Common myeloid progenitor, CD34-positive (primary cell): ENCODE results near the gene FOXP1.

Experiments used
- CTCF ChIA-PET: fragments of 350-600 bp; sonication (Branson Sonifier 250); formaldehyde crosslinking; loops from one replicate; lab custom pipeline; 2021; ENCODE audit warnings: antibody characterized with exemption; lab: Charles Lee
- POLR2A ChIA-PET: fragments of 350-600 bp; sonication (Branson Sonifier 250); formaldehyde crosslinking; loops from one replicate; lab custom pipeline; 2021; ENCODE audit warnings: antibody characterized with exemption; lab: Charles Lee
- DNase-seq, 3 donors: peaks; one replicate each; pipeline versions ENCODE4 v3.0.0 to v3.0.0-alpha.2; 2013
- H3K27ac ChIP-seq, 2 experiments: 1 replicate in 1 of 2; 2 replicates in 1 of 2; pipeline ENCODE4 v1.7.0; 2013; ENCODE audit warnings: inconsistent platforms in 2 of 2, low read length in 2 of 2, mild to moderate bottlenecking in 2 of 2, low read depth in 1 of 2, moderate library complexity in 1 of 2; ENCODE audit not compliant: severe bottlenecking in 2 of 2, insufficient read depth in 1 of 2, poor library complexity in 1 of 2
- H3K27me3 ChIP-seq, 5 experiments: replicated peaks in 2 of 5; 1 replicate in 3 of 5; 2 replicates in 2 of 5; pipeline versions ENCODE4 v1.6.1 to v1.7.0; 2013; ENCODE audit warnings: low read length in 4 of 5, mild to moderate bottlenecking in 2 of 5, moderate library complexity in 2 of 5, inconsistent platforms in 1 of 5; ENCODE audit not compliant: insufficient read depth in 5 of 5, control insufficient read depth in 4 of 5
- H3K36me3 ChIP-seq, 4 experiments: 1 replicate in 2 of 4; 2 replicates in 2 of 4; pipeline versions ENCODE4 v1.6.1 to v1.7.0; 2013; ENCODE audit warnings: low read length in 3 of 4, control low read depth in 1 of 4, mild to moderate bottlenecking in 1 of 4; ENCODE audit not compliant: control insufficient read depth in 4 of 4, insufficient read depth in 4 of 4
- H3K4me1 ChIP-seq, 4 experiments: 1 replicate in 3 of 4; 2 replicates in 1 of 4; pipeline versions ENCODE4 v1.6.1 to v1.7.1; 2013; ENCODE audit warnings: low read length in 3 of 4, mild to moderate bottlenecking in 3 of 4, control low read depth in 1 of 4, inconsistent platforms in 1 of 4, moderate library complexity in 1 of 4; ENCODE audit not compliant: control insufficient read depth in 4 of 4, insufficient read depth in 4 of 4; ENCODE audit errors: control extremely low read depth in 1 of 4
- H3K4me3 ChIP-seq, 7 experiments: 1 replicate in 4 of 7; 2 replicates in 3 of 7; pipeline versions ENCODE4 v1.5.1 to v1.7.0; 2013; ENCODE audit warnings: mild to moderate bottlenecking in 7 of 7, low read length in 6 of 7, moderate library complexity in 6 of 7, inconsistent platforms in 2 of 7, low read depth in 2 of 7, control low read depth in 1 of 7; ENCODE audit not compliant: insufficient read depth in 4 of 7, control insufficient read depth in 1 of 7; ENCODE audit errors: extremely low read depth in 1 of 7
- H3K9me3 ChIP-seq, 5 experiments: 1 replicate in 4 of 5; 2 replicates in 1 of 5; pipeline versions ENCODE4 v1.6.1 to v1.7.1; 2013; ENCODE audit warnings: low read length in 4 of 5, mild to moderate bottlenecking in 2 of 5, inconsistent platforms in 1 of 5, low read depth in 1 of 5, moderate library complexity in 1 of 5; ENCODE audit not compliant: control insufficient read depth in 4 of 5, insufficient read depth in 2 of 5; ENCODE audit errors: control extremely low read depth in 1 of 5
- WGBS: methylation state at CpG from one replicate; pipeline ENCODE4 v1.1.5; 2013; ENCODE audit not compliant: insufficient coverage; 5-methylcytosine and 5-hydroxymethylcytosine counted together

FOXP1 gene

DNA sequence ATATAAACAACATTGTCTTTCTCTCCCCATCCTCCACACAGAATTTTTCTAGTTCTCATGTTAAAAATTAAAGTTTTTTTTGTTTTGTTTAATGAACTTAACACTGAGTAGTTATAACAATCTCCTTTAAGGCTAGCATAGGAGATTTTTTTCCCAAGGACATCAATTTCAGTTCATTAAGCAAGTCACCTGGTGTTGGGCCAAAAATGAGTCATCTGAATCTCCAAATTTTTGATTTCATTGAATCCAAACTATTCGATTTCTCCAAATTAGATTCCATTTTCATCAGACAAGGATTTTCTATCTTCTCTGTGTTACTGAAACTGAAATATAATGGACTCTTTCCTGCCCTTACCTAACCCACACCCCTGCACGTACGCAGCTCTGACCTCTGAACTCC lies 639.6 kb downstream of the FOXP1 start:
- POLR2A ChIA-PET, result no interaction called here
- Histone ChIP-seq H3K4me1 (no peaks in the 10 kb centered on the region), H3K27ac (no peak overlapping the region), H3K27me3 (no peaks in the 10 kb centered on the region), H3K4me3 (no peak overlapping the region), H3K9me3 (peaks cover 0 to 1% (median 0%) of the 10 kb centered on the region in 5 experiments), H3K36me3 (no peaks in the 10 kb centered on the region)
- 100% methylated on average over 1 of the region's 3 CpGs for whole genome bisulfite sequencing
- no peak for DNase-seq
- CTCF ChIA-PET, result no interaction called here

DNA sequence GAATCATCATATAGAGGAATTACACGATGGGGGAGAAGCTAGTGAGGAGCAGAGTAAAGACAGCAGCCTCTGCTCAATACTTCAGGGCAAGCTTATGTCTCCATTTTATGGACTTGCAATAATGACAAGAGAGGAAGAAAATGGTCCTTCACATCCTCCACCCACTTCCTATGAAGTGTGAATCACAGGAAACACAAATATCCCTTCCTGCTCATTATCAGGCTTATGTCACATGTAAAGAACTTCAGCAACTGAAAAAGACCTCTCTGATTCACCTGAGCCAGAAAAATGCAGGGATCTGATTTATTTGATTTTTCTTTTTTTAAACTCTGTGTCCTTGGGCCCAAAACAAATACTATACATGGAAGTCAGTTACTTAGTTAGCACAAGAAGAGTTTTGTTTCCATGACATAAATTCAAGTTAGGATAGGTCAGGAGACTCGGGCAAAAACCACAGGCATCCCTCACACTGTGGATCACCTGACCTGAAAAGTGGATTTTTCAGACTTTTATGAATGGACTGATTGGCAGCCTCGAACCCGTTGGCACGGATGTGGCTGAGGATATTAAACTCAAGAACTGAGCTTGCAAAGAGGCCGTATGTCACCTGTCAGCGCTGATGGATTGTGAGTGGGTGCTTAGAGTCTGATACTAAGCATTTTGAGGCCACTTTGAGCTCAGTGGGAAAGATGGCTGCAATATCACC lies 650.3 kb downstream of the FOXP1 start:
- H3K4me3 ChIP-seq, result no peak overlapping the region
- WGBS, result 90% methylated on average over 6 of the region's 7 CpGs
- no peaks in the 10 kb centered on the region for H3K9me3 ChIP-seq
- POLR2A ChIA-PET, result interaction anchor here (0.6 kb wide), 1 partner anchor 422 kb away, joined by 4 read pairs; no protein-coding TSS in a partner anchor
- CTCF ChIA-PET, result no interaction called here
- H3K36me3 ChIP-seq, result no peaks in the 10 kb centered on the region
- no peak overlapping the region for H3K27ac ChIP-seq
- no peaks in the 10 kb centered on the region for H3K4me1 ChIP-seq
- DNase-seq, result no peak
- no peaks in the 10 kb centered on the region for H3K27me3 ChIP-seq

DNA sequence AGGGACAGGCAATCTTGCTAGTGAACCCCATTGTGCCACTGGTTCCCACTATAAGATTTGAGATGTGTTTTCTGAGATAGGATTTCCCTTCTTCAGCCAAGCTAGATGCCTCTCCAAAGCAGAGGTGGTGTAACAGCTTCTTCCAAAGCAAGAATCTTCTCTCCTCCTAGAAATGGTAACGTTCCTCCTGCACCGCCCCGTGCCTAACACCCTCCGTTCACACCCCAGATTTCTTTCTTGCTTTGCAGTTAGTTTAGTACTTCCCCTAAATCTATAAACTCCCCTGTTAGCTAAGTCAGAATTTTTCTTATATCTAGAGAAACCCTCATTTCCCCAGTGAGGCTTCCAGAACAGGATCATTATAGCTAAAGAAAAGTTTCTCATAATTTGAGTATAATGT lies 653.5 kb downstream of the FOXP1 start:
- Histone ChIP-seq H3K27ac (no peak overlapping the region), H3K4me1 (no peaks in the 10 kb centered on the region), H3K36me3 (no peaks in the 10 kb centered on the region), H3K27me3 (no peaks in the 10 kb centered on the region), H3K4me3 (no peak overlapping the region), H3K9me3 (no peaks in the 10 kb centered on the region)
- DNase-seq, result no peak
- CTCF ChIA-PET, result no interaction called here
- 96% methylated on average over 4 of the region's 4 CpGs for WGBS
- POLR2A ChIA-PET, result no interaction called here

DNA sequence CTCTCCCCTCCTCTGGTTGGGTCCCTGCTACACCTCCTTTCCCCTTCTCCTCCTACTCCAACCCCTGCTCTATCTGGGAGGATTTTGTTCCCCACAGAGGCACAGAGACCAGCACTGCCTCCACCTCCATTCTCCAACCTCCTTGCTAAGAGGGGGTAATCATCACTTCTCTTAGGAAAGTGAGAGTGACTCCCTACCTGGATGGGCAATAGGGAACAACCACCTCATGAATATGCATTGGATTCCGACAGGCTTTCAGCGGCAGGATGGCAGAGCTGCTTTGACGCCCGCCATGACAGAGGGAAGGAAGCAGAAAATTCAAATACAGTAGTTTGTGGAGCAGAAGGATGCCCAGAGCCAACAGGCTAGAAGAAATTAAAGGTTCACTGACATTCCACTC lies 656.3 kb downstream of the FOXP1 start:
- ChIA-PET POLR2A (no interaction called here), CTCF (no interaction called here)
- Histone ChIP-seq H3K36me3 (no peaks in the 10 kb centered on the region), H3K4me3 (no peak overlapping the region), H3K27ac (no peak overlapping the region), H3K4me1 (no peaks in the 10 kb centered on the region), H3K9me3 (peaks cover 0 to 3% (median 0%) of the 10 kb centered on the region in 5 experiments), H3K27me3 (no peaks in the 10 kb centered on the region)
- DNase-seq, result no peak
- WGBS, result 91% methylated on average over 4 of the region's 4 CpGs

DNA sequence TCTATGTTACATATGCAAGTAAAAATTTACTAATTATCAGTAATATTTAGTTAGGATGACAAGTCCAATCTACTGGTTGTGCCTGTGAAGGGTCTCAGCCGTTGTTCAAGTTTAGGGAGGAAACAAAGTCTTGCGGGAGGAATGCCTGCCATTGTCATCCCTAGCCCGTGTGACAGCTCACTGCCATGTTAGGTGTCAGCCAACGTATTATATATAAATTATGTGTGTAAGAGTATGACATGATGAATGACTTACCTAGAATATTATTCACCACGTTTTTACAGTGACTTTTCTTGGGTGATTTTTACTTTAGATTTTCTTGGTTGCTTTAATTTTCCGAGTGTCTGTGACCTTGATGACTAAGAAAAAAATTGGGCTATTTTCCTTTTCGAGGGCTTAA lies 656.7 kb downstream of the FOXP1 start:
- Histone ChIP-seq H3K9me3 (peaks cover 0 to 3% (median 0%) of the 10 kb centered on the region in 5 experiments), H3K27ac (no peak overlapping the region), H3K27me3 (no peaks in the 10 kb centered on the region), H3K4me1 (no peaks in the 10 kb centered on the region), H3K4me3 (no peak overlapping the region), H3K36me3 (no peaks in the 10 kb centered on the region)
- POLR2A ChIA-PET, result no interaction called here
- CTCF ChIA-PET, result no interaction called here
- 100% methylated on average over 3 of the region's 7 CpGs for WGBS
- DNase-seq, result no peak

DNA sequence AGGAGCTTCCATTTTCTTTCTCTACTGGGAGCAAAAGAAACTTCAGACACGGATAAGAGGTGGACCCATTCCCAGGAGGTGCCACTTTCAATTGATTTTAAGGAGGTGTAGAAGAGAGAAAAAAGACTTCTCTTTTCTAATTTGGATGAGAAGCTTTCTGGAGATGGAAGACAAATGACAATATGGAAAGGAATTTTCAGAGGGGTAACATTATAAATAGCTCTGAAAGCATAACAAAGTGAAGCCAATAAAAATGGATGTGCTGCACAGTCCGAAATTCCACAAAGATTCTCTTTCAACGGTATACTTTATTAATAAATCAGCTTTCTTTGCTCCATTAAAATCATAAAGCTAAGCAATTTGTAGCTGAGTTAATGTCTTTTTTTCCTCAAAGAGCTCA lies 663.9 kb downstream of the FOXP1 start:
- no CpG with 5 or more reads among the region's 3 CpGs for WGBS
- H3K4me3 ChIP-seq, result no peak overlapping the region
- no peak for DNase-seq
- POLR2A ChIA-PET, result no interaction called here
- CTCF ChIA-PET, result interaction anchor here (1.5 kb wide), 1 partner anchor 11 kb away, joined by 8 read pairs; no protein-coding TSS in a partner anchor
- H3K9me3 ChIP-seq, result peaks cover 0 to 3% (median 0%) of the 10 kb centered on the region in 5 experiments
- H3K36me3 ChIP-seq, result no peaks in the 10 kb centered on the region
- peaks cover 0 to 7% (median 3%) of the 10 kb centered on the region in 4 experiments for H3K4me1 ChIP-seq
- no peaks in the 10 kb centered on the region for H3K27me3 ChIP-seq
- H3K27ac ChIP-seq, result no peak overlapping the region

DNA sequence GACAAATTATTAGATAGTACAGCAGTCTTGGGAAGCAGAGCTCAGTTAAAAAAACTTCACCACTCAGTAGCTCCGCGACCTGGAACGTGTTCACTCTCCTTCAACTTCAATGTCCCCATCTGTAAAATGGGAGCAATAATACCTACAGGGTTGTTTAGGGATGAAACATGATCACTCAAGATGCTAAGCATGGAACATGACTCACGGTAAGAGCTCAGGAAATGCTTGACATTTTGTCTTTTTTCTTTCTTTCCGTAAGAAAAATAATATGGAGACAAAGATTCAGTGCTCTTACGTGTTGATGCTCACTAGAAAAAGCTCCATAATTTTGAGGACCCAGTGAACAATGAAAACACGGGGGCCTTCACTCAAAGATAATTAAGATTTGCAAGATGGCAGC lies 664.4 kb downstream of the FOXP1 start:
- H3K27ac ChIP-seq, result no peak overlapping the region
- peaks cover 0 to 7% (median 3%) of the 10 kb centered on the region in 4 experiments for H3K4me1 ChIP-seq
- no peaks in the 10 kb centered on the region for H3K36me3 ChIP-seq
- H3K9me3 ChIP-seq, result peaks cover 0 to 3% (median 0%) of the 10 kb centered on the region in 5 experiments
- WGBS, result 96% methylated on average over 7 of the region's 7 CpGs
- H3K4me3 ChIP-seq, result no peak overlapping the region
- no peak for DNase-seq
- H3K27me3 ChIP-seq, result no peaks in the 10 kb centered on the region
- ChIA-PET CTCF (interaction anchor here (1.5 kb wide), 1 partner anchor 11 kb away, joined by 8 read pairs; no protein-coding TSS in a partner anchor), POLR2A (interaction anchor here (0.6 kb wide), 1 partner anchor 446 kb away, joined by 3 read pairs; no protein-coding TSS in a partner anchor)
